Raji (cell line): Measurements from ENCODE around the gene FGF23.

Experiments used
- POLR2A ChIP-seq: IDR thresholded peaks from 2 replicates; pipeline ENCODE4 v1.6.1; 2011; ENCODE audit warnings: low read depth, low read length, control low read depth; ENCODE audit not compliant: insufficient read depth

FGF23 gene

GRCh38 chr12:4392223-4392742 is 12.8 kb upstream of the FGF23 start:
- no peak for TF ChIP-seq POLR2A

DNA sequence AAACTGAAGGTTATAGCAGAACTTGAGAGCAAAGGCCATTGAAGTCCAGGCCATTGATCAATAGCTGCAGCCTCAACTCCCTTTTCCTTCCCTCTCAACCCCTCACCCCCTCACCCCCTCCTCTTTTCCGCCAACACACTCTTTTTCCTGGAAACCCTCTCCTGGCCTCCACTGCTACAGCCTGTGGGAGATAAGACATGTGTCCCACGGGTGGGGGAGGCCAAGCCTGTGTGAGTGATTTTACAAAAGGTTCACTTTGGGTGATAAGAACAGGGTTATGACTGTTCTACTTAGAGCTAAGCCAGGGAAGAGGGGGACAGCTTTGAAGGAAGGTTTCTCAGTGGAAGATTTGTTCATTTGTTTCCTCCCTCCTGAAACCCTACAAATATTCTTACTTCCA is 9.2 kb upstream of the FGF23 start:
- no peak for TF ChIP-seq POLR2A

- no peak for TF ChIP-seq POLR2A
These were observed 8.5 kb upstream of the FGF23 start for GRCh38 chr12:4388032-4388431.

DNA sequence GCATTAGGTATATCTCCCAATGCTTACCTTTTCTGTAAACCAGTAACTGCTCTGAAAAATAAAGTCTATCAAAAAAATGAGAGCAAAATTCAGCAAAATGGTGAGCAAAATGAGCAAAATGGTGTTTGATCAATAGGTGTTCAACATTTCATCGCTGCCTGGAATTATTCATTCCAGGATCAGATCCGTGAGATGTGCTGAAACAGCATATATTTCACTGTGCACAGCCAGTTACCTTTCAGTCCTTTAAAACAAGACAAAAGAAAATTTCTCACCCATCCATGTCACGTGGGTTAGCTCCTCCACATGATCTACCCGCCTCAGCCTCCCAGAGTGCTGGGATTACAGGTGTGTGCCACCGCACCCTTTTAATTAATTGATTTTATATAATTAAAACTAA is 8.1 kb upstream of the FGF23 start:
- no peak for TF ChIP-seq POLR2A

- no peak for TF ChIP-seq POLR2A
These were observed 7.3 kb upstream of the FGF23 start for GRCh38 chr12:4386801-4387200.

- TF ChIP-seq POLR2A = no peak
These were observed 3.9 kb upstream of the FGF23 start for GRCh38 chr12:4383304-4383865.

GRCh38 chr12:4380332-4380731 is 820 bp upstream of the FGF23 start:
- TF ChIP-seq POLR2A = no peak

DNA sequence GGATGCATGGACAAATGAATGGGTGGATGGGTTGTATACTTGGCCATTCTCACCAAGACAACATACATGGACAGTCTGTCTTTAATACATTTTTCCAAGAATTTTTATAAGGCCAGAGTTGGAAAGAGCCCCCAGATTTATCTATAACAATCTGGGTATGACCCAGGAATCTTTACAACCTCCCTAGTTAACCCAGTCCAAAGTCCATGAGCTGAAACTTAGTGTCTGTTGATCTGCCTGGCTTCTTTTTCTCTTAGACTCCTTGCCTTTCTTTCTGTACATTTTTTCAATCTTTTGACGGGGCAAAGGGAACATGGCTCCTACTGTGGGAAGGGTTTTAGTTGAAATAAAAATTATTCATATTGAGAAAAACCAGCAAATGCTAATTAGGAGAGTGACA is 740 bp downstream of the FGF23 start:
- TF ChIP-seq POLR2A = no peak

GRCh38 chr12:4375449-4375848 is 4.1 kb downstream of the FGF23 start:
- TF ChIP-seq POLR2A = no peak

DNA sequence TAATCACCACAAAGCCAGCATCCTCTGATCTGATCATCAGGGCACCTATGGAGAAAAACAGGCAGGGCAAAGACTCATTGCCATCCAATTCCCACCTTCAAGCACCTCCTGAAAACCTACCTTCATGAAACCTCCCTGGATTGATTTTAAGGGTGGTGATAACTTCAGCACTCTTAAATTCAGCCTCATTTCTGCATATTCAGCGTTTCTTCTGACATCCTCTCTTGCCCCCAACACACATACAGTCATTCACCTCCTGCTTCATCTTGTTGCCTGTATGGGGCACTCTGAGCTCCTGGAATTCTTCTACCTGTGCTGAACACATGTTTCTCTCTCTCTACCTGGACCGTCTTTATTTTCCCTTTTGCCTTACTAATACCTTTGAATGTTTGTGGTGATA is 6.9 kb downstream of the FGF23 start:
- no peak for TF ChIP-seq POLR2A

DNA sequence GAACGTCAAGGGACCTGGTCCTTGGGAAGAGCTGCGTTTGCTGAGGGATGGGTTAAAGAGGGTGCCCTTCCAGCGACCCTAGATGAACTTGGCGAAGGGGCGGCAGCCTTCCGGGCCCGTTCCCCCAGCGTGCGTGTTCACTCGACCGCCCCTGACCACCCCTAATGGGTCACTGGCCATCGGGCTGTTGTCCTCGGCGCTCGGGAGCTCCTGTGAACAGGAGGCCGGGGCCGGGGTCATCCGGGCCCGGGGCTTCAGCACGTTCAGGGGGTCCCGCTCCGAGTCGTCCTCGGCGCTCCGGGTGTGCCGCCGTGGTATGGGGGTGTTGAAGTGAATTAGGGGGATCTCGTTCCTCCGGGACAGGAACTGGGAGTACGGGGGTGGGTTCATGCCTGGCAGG is 9.2 kb downstream of the FGF23 start:
- no peak for TF ChIP-seq POLR2A

GRCh38 chr12:4369548-4369947 is 10.0 kb downstream of the FGF23 start:
- TF ChIP-seq POLR2A = no peak

DNA sequence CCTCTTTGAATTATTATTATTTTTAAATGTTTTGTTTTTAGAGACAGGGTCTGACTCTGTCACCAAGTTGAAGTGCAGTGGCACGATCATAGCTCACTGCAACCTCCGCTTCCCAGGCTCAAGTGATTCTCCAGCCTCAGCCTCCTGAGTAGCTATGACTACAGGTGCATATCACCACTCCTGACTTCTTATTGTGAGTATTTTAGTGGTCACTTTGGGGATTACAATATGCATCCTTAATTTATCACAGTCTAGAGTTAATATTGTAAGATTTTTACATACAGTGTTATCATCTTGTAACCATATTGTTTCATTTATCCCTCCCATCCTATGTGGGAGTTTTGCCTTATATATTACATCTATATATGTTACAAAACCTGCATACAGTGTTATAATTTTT is 13.4 kb downstream of the FGF23 start:
- no peak for TF ChIP-seq POLR2A

DNA sequence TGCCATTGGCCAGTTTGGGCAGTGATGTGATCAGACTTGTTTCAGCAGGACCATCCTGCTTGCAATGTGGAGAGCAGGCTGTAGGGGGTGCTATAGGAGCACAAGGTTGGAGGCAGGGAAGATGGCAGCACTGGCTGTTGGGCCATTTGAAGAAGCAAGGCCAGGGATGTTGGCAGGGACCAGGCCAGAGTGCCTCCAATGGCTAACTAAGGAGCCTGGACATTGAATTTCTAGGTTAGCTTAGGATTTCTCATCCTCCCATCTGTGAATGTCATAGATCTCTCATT is 23.5 kb downstream of the FGF23 start:
- no peak for TF ChIP-seq POLR2A

- no peak for TF ChIP-seq POLR2A
These were observed 24.1 kb downstream of the FGF23 start for GRCh38 chr12:4355156-4356040.

DNA sequence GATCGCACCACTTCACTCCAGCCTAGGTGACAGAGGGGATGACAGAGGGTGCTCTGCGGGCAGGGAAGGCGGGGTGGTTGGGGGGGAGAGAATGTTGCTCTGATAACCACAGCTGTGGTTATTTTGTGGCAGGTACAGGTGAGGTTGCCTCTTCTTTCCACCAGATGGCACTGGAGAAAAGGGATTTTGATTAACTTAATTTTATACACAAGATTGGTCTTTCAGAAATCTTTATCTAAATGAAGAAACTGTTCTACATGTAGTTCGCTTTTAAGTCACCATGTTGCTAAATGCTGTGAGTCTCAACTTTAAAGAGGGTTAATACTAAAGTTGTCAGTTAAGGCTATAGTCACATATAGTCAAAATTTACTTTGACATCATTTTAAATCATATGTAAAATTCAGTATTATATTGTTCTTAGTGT is 25.7 kb downstream of the FGF23 start:
- TF ChIP-seq POLR2A = no peak

DNA sequence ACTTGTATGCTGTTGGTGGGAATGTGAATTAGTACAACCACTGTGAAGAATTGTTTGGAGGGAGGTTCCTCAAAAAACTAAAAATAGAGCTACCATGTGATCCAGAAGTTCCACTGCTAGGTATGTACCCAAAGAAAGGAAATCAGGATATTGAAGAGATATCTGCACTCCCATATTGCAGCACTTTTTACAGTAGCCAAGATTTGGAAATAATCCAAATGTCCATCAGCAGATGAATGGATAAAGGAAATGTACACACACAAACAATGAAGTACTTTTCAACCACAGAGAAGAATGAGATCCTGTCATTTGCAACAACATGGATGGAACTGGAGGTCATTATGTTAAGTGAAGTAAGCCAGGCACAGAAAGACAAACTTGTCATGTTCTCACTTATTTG is 32.6 kb downstream of the FGF23 start:
- no peak for TF ChIP-seq POLR2A
